Measurements from ENCODE around the gene WNT3.
"Not testable (repeated sequence)": the region's sequence is repeated elsewhere in the genome, so short reads cannot be mapped to it uniquely, and the experiment has no call there.

The WNT3 gene

DNA sequence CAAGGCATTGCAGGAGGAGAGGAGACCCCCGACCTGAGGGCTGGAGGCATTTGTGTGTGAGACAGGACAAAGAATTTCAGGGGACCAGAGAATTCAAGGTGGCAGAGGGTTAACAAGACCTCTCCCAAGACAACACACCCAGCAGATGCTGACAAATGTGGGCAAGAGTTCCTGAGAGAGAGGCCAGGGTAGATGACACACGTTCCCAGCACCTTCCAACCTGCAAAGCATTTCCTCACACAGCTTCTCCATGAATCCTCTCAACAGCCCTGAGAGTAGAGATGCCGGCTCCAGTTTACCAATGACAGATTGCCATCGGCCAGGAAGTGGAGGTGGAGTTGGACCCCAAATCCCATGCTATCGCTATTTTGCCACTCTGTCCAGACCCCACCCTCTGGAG is 25.0 kb downstream of the WNT3 start:
- Histone ChIP-seq H3K79me2 (ENCODE audit: insufficient read depth, low read length) (no peaks in the 10 kb centered on the region), H3K36me3 (ENCODE audit: insufficient read depth, low read length) (no peaks in the 10 kb centered on the region; the same call in 1 of the 2 replicates), H3K9me3 (ENCODE audit: low read length) (no peaks in the 10 kb centered on the region), H3K4me1 (ENCODE audit: insufficient read depth, low read length, severe bottlenecking) (no peaks in the 10 kb centered on the region), H3K4me2 (ENCODE audit: low read length) (no peak overlapping the region), H3F3A (ENCODE audit: insufficient read depth, low read length) (no peaks in the 10 kb centered on the region), H2AFZ (ENCODE audit: low read length) (no peak overlapping the region), H3K4me3 (ENCODE audit: low read depth, low read length, poor library complexity, severe bottlenecking) (no peak overlapping the region), H3K27me3 (ENCODE audit: insufficient read depth, low read length) (peaks cover 12% of the 10 kb centered on the region; the same call in 1 of the 2 replicates), H3K9ac (ENCODE audit: low read length) (no peak overlapping the region), H3K27ac (ENCODE audit: low read depth, low read length, poor library complexity, severe bottlenecking) (no peak overlapping the region), H3K9me2 (ENCODE audit: low read depth, low read length) (no peaks in the 10 kb centered on the region), H4K20me1 (ENCODE audit: insufficient read depth, low read length) (no peaks in the 10 kb centered on the region)
- TF ChIP-seq EZH2 (IDR thresholded peaks at IDR 0.05; ENCODE audit: borderline replicate concordance, low read length), result no peak
- TF ChIP-seq CTCF (IDR thresholded peaks at IDR 0.05; ENCODE audit: low read length), result no peak

DNA sequence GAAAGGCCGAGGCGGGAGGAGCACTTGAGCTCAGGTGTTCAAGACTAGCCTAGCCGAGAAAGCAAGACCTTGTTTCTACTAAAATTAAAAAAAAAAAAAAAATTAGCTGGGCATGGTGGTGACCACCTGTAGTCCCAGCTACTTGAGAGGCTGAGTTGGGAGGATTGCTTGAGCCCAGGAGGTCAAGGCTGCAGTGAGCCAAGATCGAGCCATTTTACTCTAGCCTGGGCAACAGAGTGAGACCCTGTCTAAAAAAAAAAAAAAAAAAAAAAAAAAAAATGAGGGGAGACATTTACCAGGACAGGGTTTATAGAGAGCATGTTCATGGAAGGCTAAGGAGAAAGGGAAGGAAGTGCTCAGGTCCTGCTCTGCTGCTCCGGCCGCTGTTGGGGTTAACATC is 25.5 kb downstream of the WNT3 start:
- H3K9me2 ChIP-seq (ENCODE audit: low read depth, low read length); H3F3A ChIP-seq (ENCODE audit: insufficient read depth, low read length); H3K9me3 ChIP-seq (ENCODE audit: low read length); H3K4me1 ChIP-seq (ENCODE audit: insufficient read depth, low read length, severe bottlenecking); H3K79me2 ChIP-seq (ENCODE audit: insufficient read depth, low read length); H3K4me3 ChIP-seq (ENCODE audit: low read depth, low read length, poor library complexity, severe bottlenecking); H3K9ac ChIP-seq (ENCODE audit: low read length); H3K4me2 ChIP-seq (ENCODE audit: low read length); H2AFZ ChIP-seq (ENCODE audit: low read length); H3K36me3 ChIP-seq (ENCODE audit: insufficient read depth, low read length); H4K20me1 ChIP-seq (ENCODE audit: insufficient read depth, low read length); H3K27ac ChIP-seq (ENCODE audit: low read depth, low read length, poor library complexity, severe bottlenecking): not testable (repeated sequence)
- H3K27me3 ChIP-seq (ENCODE audit: insufficient read depth, low read length), result peaks cover 12% of the 10 kb centered on the region; the same call in 1 of the 2 replicates

GRCh38 chr17:46792071-46792470 is 26.4 kb downstream of the WNT3 start:
- H3K4me3 ChIP-seq (ENCODE audit: low read depth, low read length, poor library complexity, severe bottlenecking), result no peak overlapping the region
- H3K9me3 ChIP-seq (ENCODE audit: low read length), result no peaks in the 10 kb centered on the region
- no peaks in the 10 kb centered on the region for H3F3A ChIP-seq (ENCODE audit: insufficient read depth, low read length)
- no peaks in the 10 kb centered on the region; the same call in 1 of the 2 replicates for H3K36me3 ChIP-seq (ENCODE audit: insufficient read depth, low read length)
- no peak overlapping the region for H3K4me2 ChIP-seq (ENCODE audit: low read length)
- no peak overlapping the region for H3K27ac ChIP-seq (ENCODE audit: low read depth, low read length, poor library complexity, severe bottlenecking)
- H3K9ac ChIP-seq (ENCODE audit: low read length), result no peak overlapping the region
- no peaks in the 10 kb centered on the region for H4K20me1 ChIP-seq (ENCODE audit: insufficient read depth, low read length)
- no peaks in the 10 kb centered on the region for H3K4me1 ChIP-seq (ENCODE audit: insufficient read depth, low read length, severe bottlenecking)
- H3K79me2 ChIP-seq (ENCODE audit: insufficient read depth, low read length), result no peaks in the 10 kb centered on the region
- H3K9me2 ChIP-seq (ENCODE audit: low read depth, low read length), result no peaks in the 10 kb centered on the region
- H3K27me3 ChIP-seq (ENCODE audit: insufficient read depth, low read length), result peaks cover 12% of the 10 kb centered on the region; the same call in 1 of the 2 replicates
- no peak overlapping the region for H2AFZ ChIP-seq (ENCODE audit: low read length)
- no peak for TF ChIP-seq CTCF (IDR thresholded peaks at IDR 0.05; ENCODE audit: low read length)
- TF ChIP-seq EZH2 (IDR thresholded peaks at IDR 0.05; ENCODE audit: borderline replicate concordance, low read length), result no peak

- no peaks in the 10 kb centered on the region for H3K9me3 ChIP-seq (ENCODE audit: low read length)
- H3K4me2 ChIP-seq (ENCODE audit: low read length), result no peak overlapping the region
- H3K4me1 ChIP-seq (ENCODE audit: insufficient read depth, low read length, severe bottlenecking), result no peaks in the 10 kb centered on the region
- no peaks in the 10 kb centered on the region for H4K20me1 ChIP-seq (ENCODE audit: insufficient read depth, low read length)
- H3K4me3 ChIP-seq (ENCODE audit: low read depth, low read length, poor library complexity, severe bottlenecking), result no peak overlapping the region
- no peak overlapping the region for H3K27ac ChIP-seq (ENCODE audit: low read depth, low read length, poor library complexity, severe bottlenecking)
- H3F3A ChIP-seq (ENCODE audit: insufficient read depth, low read length), result no peaks in the 10 kb centered on the region
- no peaks in the 10 kb centered on the region for H3K9me2 ChIP-seq (ENCODE audit: low read depth, low read length)
- peaks cover 8% of the 10 kb centered on the region; the same call in 1 of the 2 replicates for H3K27me3 ChIP-seq (ENCODE audit: insufficient read depth, low read length)
- H3K79me2 ChIP-seq (ENCODE audit: insufficient read depth, low read length), result no peaks in the 10 kb centered on the region
- TF ChIP-seq EZH2 (IDR thresholded peaks at IDR 0.05; ENCODE audit: borderline replicate concordance, low read length), result no peak
- no peak overlapping the region for H3K9ac ChIP-seq (ENCODE audit: low read length)
- no peak overlapping the region for H2AFZ ChIP-seq (ENCODE audit: low read length)
- H3K36me3 ChIP-seq (ENCODE audit: insufficient read depth, low read length), result no peaks in the 10 kb centered on the region; the same call in 1 of the 2 replicates
These were observed 27.0 kb downstream of the WNT3 start for GRCh38 chr17:46791531-46791930.

Measured in OCI-LY1 (cell line).